22Rv1 (cell line): ENCODE measurements around the gene DNAH5.

Experiments used
- ZFX ChIP-seq: fragments of 450-650 bp; IDR thresholded peaks from 2 replicates; pipeline ENCODE4 v1.6.1; 2017; ENCODE audit warnings: antibody characterized with exemption, borderline replicate concordance
- TF ChIP-seq, protein P1 (sequence below): fragments of 450-650 bp; IDR thresholded peaks from 2 replicates; pipeline ENCODE4 v1.5.1; 2017; ENCODE audit warnings: mild to moderate bottlenecking

DNA sequence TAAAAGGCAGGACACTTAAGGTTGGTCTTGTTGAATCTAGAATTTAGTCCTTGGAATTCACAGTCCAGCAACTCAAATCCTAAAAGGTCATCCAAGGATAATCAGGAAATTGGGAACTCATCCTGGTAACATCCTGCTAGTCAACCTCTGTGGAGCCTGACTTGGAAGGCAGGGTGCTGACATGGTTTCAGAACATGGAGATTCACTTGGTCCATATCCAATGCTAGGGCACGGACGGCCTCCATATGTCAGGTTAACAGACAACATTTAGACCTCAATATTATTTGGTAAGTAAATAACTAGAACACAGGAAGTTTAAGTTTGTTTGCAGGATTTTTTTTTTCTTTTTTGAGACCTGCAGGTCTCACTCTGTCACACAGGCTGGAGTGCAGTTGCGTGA, 783 bp upstream of the DNAH5 start:
- TF ChIP-seq, protein P1, sequence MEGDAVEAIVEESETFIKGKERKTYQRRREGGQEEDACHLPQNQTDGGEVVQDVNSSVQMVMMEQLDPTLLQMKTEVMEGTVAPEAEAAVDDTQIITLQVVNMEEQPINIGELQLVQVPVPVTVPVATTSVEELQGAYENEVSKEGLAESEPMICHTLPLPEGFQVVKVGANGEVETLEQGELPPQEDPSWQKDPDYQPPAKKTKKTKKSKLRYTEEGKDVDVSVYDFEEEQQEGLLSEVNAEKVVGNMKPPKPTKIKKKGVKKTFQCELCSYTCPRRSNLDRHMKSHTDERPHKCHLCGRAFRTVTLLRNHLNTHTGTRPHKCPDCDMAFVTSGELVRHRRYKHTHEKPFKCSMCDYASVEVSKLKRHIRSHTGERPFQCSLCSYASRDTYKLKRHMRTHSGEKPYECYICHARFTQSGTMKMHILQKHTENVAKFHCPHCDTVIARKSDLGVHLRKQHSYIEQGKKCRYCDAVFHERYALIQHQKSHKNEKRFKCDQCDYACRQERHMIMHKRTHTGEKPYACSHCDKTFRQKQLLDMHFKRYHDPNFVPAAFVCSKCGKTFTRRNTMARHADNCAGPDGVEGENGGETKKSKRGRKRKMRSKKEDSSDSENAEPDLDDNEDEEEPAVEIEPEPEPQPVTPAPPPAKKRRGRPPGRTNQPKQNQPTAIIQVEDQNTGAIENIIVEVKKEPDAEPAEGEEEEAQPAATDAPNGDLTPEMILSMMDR, result no peak
- TF ChIP-seq ZFX, result no peak
